HepG2 (cell line): ENCODE results near the gene RAB33B. TPM values are rescaled to one million over a fixed set of nuclear protein-coding genes. Genes with fewer than 3 reads are reported as not detected.
A peak's percentile ranks its signal among the peaks of the same experiment; 100 is the strongest.

ENCODE experiments used
- AKAP8 ChIP-seq: sonication (generic); formaldehyde crosslinking; IDR thresholded peaks from 2 replicates; pipeline ENCODE4 v1.5.1; 2020; ENCODE audit warnings: mild to moderate bottlenecking, missing genetic modification reagents
- CENPX ChIP-seq: sonication (generic); formaldehyde crosslinking; IDR thresholded peaks from 2 replicates; pipeline ENCODE4 v1.9.0; 2021; ENCODE audit warnings: mild to moderate bottlenecking, missing genetic modification reagents, moderate library complexity
- CREB1 ChIP-seq, 2 experiments: fragments of 450-650 bp in 1 of 2; IDR thresholded peaks; 2 replicates each; pipeline ENCODE4 v1.6.1; 2016 to 2017; ENCODE audit warnings: control low read depth in 1 of 2, mild to moderate bottlenecking in 1 of 2, missing compliant biosample characterization in 1 of 2, missing genetic modification characterization in 1 of 2
- DR1 ChIP-seq: sonication (generic); formaldehyde crosslinking; IDR thresholded peaks from 2 replicates; pipeline ENCODE4 v1.8.0; 2021; ENCODE audit warnings: mild to moderate bottlenecking, missing genetic modification reagents, inconsistent platforms
- FUBP1 ChIP-seq: sonication (generic); formaldehyde crosslinking; IDR thresholded peaks from 2 replicates; pipeline ENCODE4 v1.5.1; 2020; ENCODE audit warnings: missing genetic modification reagents, mild to moderate bottlenecking, borderline replicate concordance
- GATAD1 ChIP-seq: IDR thresholded peaks from 2 replicates; pipeline ENCODE4 v1.6.1; 2016; ENCODE audit warnings: missing genetic modification reagents, missing compliant biosample characterization
- GTF2F1 ChIP-seq: fragments of 150-350 bp; IDR thresholded peaks from 2 replicates; pipeline ENCODE4 v1.6.1; 2014; ENCODE audit warnings: low read length
- PITX1 ChIP-seq: sonication (generic); formaldehyde crosslinking; IDR thresholded peaks from 2 replicates; pipeline ENCODE4 v1.5.1; 2020; ENCODE audit warnings: mild to moderate bottlenecking, missing genetic modification reagents
- RARG ChIP-seq: sonication (generic); formaldehyde crosslinking; IDR thresholded peaks from 2 replicates; pipeline ENCODE4 v1.4.0; 2020; ENCODE audit warnings: low read depth, mild to moderate bottlenecking, missing genetic modification reagents
- SIX1 ChIP-seq: sonication (generic); formaldehyde crosslinking; IDR thresholded peaks from 2 replicates; pipeline ENCODE4 v1.4.0; 2020; ENCODE audit warnings: missing genetic modification reagents, borderline replicate concordance
- SMAD1 ChIP-seq: sonication (generic); formaldehyde crosslinking; IDR thresholded peaks from 2 replicates; pipeline ENCODE4 v1.4.0; 2020; ENCODE audit warnings: missing genetic modification reagents, low read depth, mild to moderate bottlenecking, borderline replicate concordance
- SOX6 ChIP-seq, 2 experiments: fragments of 450-650 bp in 1 of 2; sonication (generic) in 1 of 2; formaldehyde crosslinking in 1 of 2; IDR thresholded peaks; 2 replicates each; pipeline versions ENCODE4 v1.4.0 to v1.6.1; 2017 to 2020; ENCODE audit warnings: antibody characterized with exemption in 1 of 2, mild to moderate bottlenecking in 1 of 2, missing genetic modification reagents in 1 of 2
- WIZ ChIP-seq: sonication (generic); formaldehyde crosslinking; IDR thresholded peaks from 2 replicates; pipeline ENCODE4 v1.5.1; 2020; ENCODE audit warnings: mild to moderate bottlenecking, missing genetic modification reagents
- ZNF30 ChIP-seq: sonication (generic); formaldehyde crosslinking; IDR thresholded peaks from 2 replicates; pipeline ENCODE4 v1.5.0; 2020; ENCODE audit warnings: mild to moderate bottlenecking, missing genetic modification reagents
- ZNF33B ChIP-seq: sonication (generic); formaldehyde crosslinking; IDR thresholded peaks from 2 replicates; pipeline ENCODE4 v1.5.1; 2020; ENCODE audit warnings: mild to moderate bottlenecking, missing genetic modification reagents
- ZNF451 ChIP-seq: sonication (generic); formaldehyde crosslinking; IDR thresholded peaks from 2 replicates; pipeline ENCODE4 v1.5.0; 2020; ENCODE audit warnings: mild to moderate bottlenecking, missing genetic modification reagents
- ZNF510 ChIP-seq: sonication (generic); formaldehyde crosslinking; IDR thresholded peaks from 2 replicates; pipeline ENCODE4 v1.4.0; 2020; ENCODE audit warnings: low read depth, mild to moderate bottlenecking, missing genetic modification reagents
- ZNF660 ChIP-seq: sonication (generic); formaldehyde crosslinking; IDR thresholded peaks from 2 replicates; pipeline ENCODE4 v1.5.1; 2020; ENCODE audit warnings: mild to moderate bottlenecking, low read depth, missing genetic modification reagents, borderline replicate concordance
- ZNF713 ChIP-seq: sonication (generic); formaldehyde crosslinking; IDR thresholded peaks from 2 replicates; pipeline ENCODE4 v1.4.0; 2020; ENCODE audit warnings: mild to moderate bottlenecking, missing genetic modification reagents
- ZNF782 ChIP-seq: sonication (generic); formaldehyde crosslinking; IDR thresholded peaks from 2 replicates; pipeline ENCODE4 v1.4.0; 2020; ENCODE audit warnings: missing genetic modification reagents, mild to moderate bottlenecking, borderline replicate concordance
- ZNF792 ChIP-seq: IDR thresholded peaks from 2 replicates; pipeline ENCODE4 v1.6.1; 2016
- polyA plus RNA-seq, 8 experiments: library from polyadenylated mRNA; depleted of rRNA in 3 of 8; stranded (reverse) in 7 of 8; unstranded in 1 of 8; fragments of >200 nt; fragmentation: Illumina TruSeq in 4 of 8; extraction: Trizol in 4 of 8; gene quantifications; 2 replicates each; pipeline versions ENCODE4 v1.2.1 to v1.2.3, GENCODE V29; 2011 to 2016; ENCODE audit warnings: low read depth in 4 of 8, missing spikeins in 1 of 8, mixed read lengths in 1 of 8; ENCODE audit not compliant: insufficient read depth in 1 of 8
- total RNA-seq, 5 experiments: library from RNA; depleted of rRNA; stranded (reverse); fragments of >200 nt; fragmentation: Illumina TruSeq; extraction: Trizol; gene quantifications; 2 replicates each; pipeline ENCODE4 v1.2.3, GENCODE V29; 2016; ENCODE audit warnings: low read depth in 1 of 5
- TF ChIP-seq, protein P1 (sequence below): sonication (generic); formaldehyde crosslinking; IDR thresholded peaks from 2 replicates; pipeline ENCODE4 v1.8.1; 2022; ENCODE audit warnings: mild to moderate bottlenecking, missing genetic modification reagents
- TF ChIP-seq, protein P2 (sequence below): sonication (generic); formaldehyde crosslinking; conservative IDR thresholded peaks from 2 replicates; pipeline ENCODE4 v1.8.0; 2022; ENCODE audit warnings: missing genetic modification reagents
- TF ChIP-seq, protein P3 (sequence below): sonication (generic); formaldehyde crosslinking; IDR thresholded peaks from 2 replicates; pipeline ENCODE4 v1.8.0; 2022; ENCODE audit warnings: mild to moderate bottlenecking, missing genetic modification reagents

Gene RAB33B
- total and polyA plus RNA-seq, 2 of the 13 experiments (the other 11 are each of a cell fraction or from before 2014, with no cell fraction given): 7.6 to 8.1 TPM

DNA sequence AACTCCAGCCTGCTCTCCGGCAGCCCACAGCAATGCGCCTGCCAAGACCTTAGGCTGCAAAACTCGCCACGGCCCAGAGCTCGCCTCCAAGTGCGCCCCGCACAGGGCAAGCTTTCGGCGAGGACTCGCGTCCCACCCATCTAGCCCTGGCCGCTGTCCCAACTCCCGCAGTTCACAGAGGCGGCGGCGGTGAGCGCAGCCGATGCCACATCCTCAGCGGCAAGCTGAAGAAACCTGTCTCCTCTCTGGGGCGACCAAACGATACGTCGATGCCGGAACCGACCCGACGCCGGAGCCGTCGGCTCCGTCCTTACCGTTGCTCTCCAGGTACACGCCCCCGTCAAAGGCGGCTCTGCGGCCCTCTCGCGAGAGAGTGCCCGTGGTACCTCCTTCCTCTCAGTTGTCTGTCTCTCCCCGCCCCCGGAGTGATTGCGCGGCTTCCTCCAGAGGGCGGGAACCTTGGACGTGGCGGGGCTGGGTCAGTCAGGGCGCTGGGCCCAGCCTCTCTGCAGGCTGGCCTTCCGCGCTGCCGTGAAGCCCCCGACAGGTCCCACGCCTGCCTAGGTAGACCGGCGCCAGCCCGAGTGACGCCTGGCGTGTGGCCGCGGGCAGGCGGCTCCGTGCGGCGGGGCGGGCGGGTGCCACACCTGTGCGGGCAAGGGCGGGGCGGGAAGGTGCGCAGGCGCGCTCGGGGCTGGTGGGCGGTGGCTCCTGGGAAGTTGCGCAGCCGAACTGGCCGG lies 380 bp upstream of the RAB33B start (continued):
- TF ChIP-seq, protein P1, sequence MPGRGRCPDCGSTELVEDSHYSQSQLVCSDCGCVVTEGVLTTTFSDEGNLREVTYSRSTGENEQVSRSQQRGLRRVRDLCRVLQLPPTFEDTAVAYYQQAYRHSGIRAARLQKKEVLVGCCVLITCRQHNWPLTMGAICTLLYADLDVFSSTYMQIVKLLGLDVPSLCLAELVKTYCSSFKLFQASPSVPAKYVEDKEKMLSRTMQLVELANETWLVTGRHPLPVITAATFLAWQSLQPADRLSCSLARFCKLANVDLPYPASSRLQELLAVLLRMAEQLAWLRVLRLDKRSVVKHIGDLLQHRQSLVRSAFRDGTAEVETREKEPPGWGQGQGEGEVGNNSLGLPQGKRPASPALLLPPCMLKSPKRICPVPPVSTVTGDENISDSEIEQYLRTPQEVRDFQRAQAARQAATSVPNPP: peak; percentile 94
- TF ChIP-seq PITX1 (CRISPR knock-in tag) (peak; percentile 71), ZNF33B (CRISPR knock-in tag) (peak; percentile 95), GATAD1 (CRISPR knock-in tag) (peak; percentile 78), SIX1 (CRISPR knock-in tag) (no peak), SMAD1 (CRISPR knock-in tag) (no peak), CENPX (no peak), WIZ (CRISPR knock-in tag) (no peak), ZNF792 (CRISPR knock-in tag) (peak; percentile 25), ZNF30 (CRISPR knock-in tag) (0 out of 2 replicates have a peak, but pooled peaks have one; percentile 58), CREB1 (IDR thresholded peaks at IDR 0.05) (peak; percentile 53; the same call in 1 of the 2 replicates), CREB1 (CRISPR knock-in tag; IDR thresholded peaks at IDR 0.05) (peak; percentile 39; the same call in 1 of the 2 replicates), ZNF782 (CRISPR knock-in tag) (no peak; the same call in none of the 2 replicates), SOX6 (IDR thresholded peaks at IDR 0.05) (no peak), SOX6 (CRISPR knock-in tag; IDR thresholded peaks at IDR 0.05) (peak; percentile 65), FUBP1 (peak; percentile 79; the same call in 1 of the 2 replicates), DR1 (CRISPR knock-in tag) (peak; percentile 80; the same call in 1 of the 2 replicates), ZNF713 (CRISPR knock-in tag) (no peak; the same call in 1 of the 2 replicates), GTF2F1 (no peak), AKAP8 (no peak; the same call in 1 of the 2 replicates), RARG (no peak), ZNF510 (CRISPR knock-in tag) (no peak; the same call in 1 of the 2 replicates), ZNF451 (CRISPR knock-in tag) (peak; percentile 38), ZNF660 (CRISPR knock-in tag) (no peak)
- TF ChIP-seq, protein P2, sequence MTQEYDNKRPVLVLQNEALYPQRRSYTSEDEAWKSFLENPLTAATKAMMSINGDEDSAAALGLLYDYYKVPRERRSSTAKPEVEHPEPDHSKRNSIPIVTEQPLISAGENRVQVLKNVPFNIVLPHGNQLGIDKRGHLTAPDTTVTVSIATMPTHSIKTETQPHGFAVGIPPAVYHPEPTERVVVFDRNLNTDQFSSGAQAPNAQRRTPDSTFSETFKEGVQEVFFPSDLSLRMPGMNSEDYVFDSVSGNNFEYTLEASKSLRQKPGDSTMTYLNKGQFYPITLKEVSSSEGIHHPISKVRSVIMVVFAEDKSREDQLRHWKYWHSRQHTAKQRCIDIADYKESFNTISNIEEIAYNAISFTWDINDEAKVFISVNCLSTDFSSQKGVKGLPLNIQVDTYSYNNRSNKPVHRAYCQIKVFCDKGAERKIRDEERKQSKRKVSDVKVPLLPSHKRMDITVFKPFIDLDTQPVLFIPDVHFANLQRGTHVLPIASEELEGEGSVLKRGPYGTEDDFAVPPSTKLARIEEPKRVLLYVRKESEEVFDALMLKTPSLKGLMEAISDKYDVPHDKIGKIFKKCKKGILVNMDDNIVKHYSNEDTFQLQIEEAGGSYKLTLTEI (CRISPR knock-in tag): no peak
- TF ChIP-seq, protein P3, sequence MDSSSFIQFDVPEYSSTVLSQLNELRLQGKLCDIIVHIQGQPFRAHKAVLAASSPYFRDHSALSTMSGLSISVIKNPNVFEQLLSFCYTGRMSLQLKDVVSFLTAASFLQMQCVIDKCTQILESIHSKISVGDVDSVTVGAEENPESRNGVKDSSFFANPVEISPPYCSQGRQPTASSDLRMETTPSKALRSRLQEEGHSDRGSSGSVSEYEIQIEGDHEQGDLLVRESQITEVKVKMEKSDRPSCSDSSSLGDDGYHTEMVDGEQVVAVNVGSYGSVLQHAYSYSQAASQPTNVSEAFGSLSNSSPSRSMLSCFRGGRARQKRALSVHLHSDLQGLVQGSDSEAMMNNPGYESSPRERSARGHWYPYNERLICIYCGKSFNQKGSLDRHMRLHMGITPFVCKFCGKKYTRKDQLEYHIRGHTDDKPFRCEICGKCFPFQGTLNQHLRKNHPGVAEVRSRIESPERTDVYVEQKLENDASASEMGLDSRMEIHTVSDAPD (CRISPR knock-in tag): 0 out of 2 replicates have a peak, but pooled peaks have one; percentile 53
